GM12801 (cell line): Measurements from ENCODE around the gene SLC52A1.

ENCODE experiments used
- CTCF ChIP-seq: IDR thresholded peaks from one replicate; pipeline ENCODE4 v1.5.1; 2011; ENCODE audit warnings: control low read depth; ENCODE audit not compliant: insufficient read length; ENCODE audit errors: extremely low read depth

The SLC52A1 gene

GRCh38 chr17:5027299-5027698 lies 7.9 kb downstream of the SLC52A1 start:
- TF ChIP-seq CTCF: no peak

- TF ChIP-seq CTCF: no peak
Observed at GRCh38 chr17:5024604-5025003, 10.6 kb downstream of the SLC52A1 start.

- TF ChIP-seq CTCF: no peak
Observed at GRCh38 chr17:5023588-5024147, 11.6 kb downstream of the SLC52A1 start.

GRCh38 chr17:5022171-5022711 lies 13.0 kb downstream of the SLC52A1 start:
- no peak for TF ChIP-seq CTCF

- no peak for TF ChIP-seq CTCF
Observed at GRCh38 chr17:5020502-5021023, 14.7 kb downstream of the SLC52A1 start.

GRCh38 chr17:5019475-5019956 lies 15.7 kb downstream of the SLC52A1 start:
- TF ChIP-seq CTCF: no peak

- TF ChIP-seq CTCF: no peak
Observed at GRCh38 chr17:5014357-5014756, 20.9 kb downstream of the SLC52A1 start.
